Astrocyte (in vitro differentiated cells and primary cell): ENCODE measurements around the gene FST. TPM values are rescaled to one million over a fixed set of nuclear protein-coding genes. Genes with fewer than 3 reads are reported as not detected.

Experiments used
- DNase-seq: peaks from one replicate; pipeline ENCODE4 v3.0.0-alpha.2; 2010; ENCODE audit warnings: low read depth
- FAIRE-seq: peaks from 2 replicates; lab custom pipeline; 2011; peaks lifted over from hg19 to GRCh38; lab: Jason Lieb, UNC
- H2AFZ ChIP-seq: 2 replicates; pipeline ENCODE4 v1.6.0; 2012; ENCODE audit warnings: low read depth, low read length, inconsistent platforms
- H3K27ac ChIP-seq: 2 replicates; pipeline ENCODE4 v1.5.1; 2011; ENCODE audit warnings: low read depth, low read length, inconsistent platforms
- H3K27me3 ChIP-seq: 2 replicates; pipeline ENCODE4 v1.6.0; 2011; ENCODE audit warnings: low read length, inconsistent platforms; ENCODE audit not compliant: insufficient read depth
- H3K36me3 ChIP-seq: 2 replicates; pipeline ENCODE4 v1.5.1; 2011; ENCODE audit warnings: low read length, inconsistent platforms; ENCODE audit not compliant: insufficient read depth
- H3K4me1 ChIP-seq: 2 replicates; pipeline ENCODE4 v1.5.1; 2011; ENCODE audit warnings: low read length, inconsistent platforms; ENCODE audit not compliant: insufficient read depth
- H3K4me2 ChIP-seq: 2 replicates; pipeline ENCODE4 v1.6.0; 2012; ENCODE audit warnings: low read length, inconsistent platforms
- H3K4me3 ChIP-seq: 2 replicates; pipeline ENCODE4 v1.5.1; 2011; ENCODE audit warnings: low read depth, mild to moderate bottlenecking, low read length, inconsistent platforms; ENCODE audit not compliant: insufficient read depth
- H3K79me2 ChIP-seq: 2 replicates; pipeline ENCODE4 v1.6.0; 2012; ENCODE audit warnings: mild to moderate bottlenecking, low read length, inconsistent platforms; ENCODE audit not compliant: insufficient read depth
- H3K9ac ChIP-seq: 2 replicates; pipeline ENCODE4 v1.6.0; 2012; ENCODE audit warnings: mild to moderate bottlenecking, low read length, inconsistent platforms
- H3K9me3 ChIP-seq: 2 replicates; pipeline ENCODE4 v1.5.1; 2012; ENCODE audit warnings: low read depth, mild to moderate bottlenecking, low read length, inconsistent platforms; ENCODE audit not compliant: insufficient read depth
- H4K20me1 ChIP-seq: 2 replicates; pipeline ENCODE4 v1.6.0; 2012; ENCODE audit warnings: low read length, inconsistent platforms; ENCODE audit not compliant: insufficient read depth
- H3K27ac Mint-ChIP-seq: one replicate; pipeline ENCODE4 v1.8.0; 2021; ENCODE audit warnings: mild to moderate bottlenecking, mixed read lengths; ENCODE audit not compliant: unreplicated experiment
- H3K27me3 Mint-ChIP-seq: one replicate; pipeline ENCODE4 v1.8.0; 2021; ENCODE audit warnings: low read depth, mixed read lengths; ENCODE audit not compliant: unreplicated experiment
- H3K36me3 Mint-ChIP-seq: one replicate; pipeline ENCODE4 v1.8.0; 2021; ENCODE audit warnings: low read depth, mixed read lengths; ENCODE audit not compliant: unreplicated experiment
- H3K4me1 Mint-ChIP-seq: one replicate; pipeline ENCODE4 v1.8.0; 2021; ENCODE audit warnings: low read depth, mixed read lengths; ENCODE audit not compliant: unreplicated experiment
- H3K4me3 Mint-ChIP-seq: one replicate; pipeline ENCODE4 v1.8.0; 2021; ENCODE audit warnings: mild to moderate bottlenecking, moderate library complexity, mixed read lengths; ENCODE audit not compliant: unreplicated experiment
- H3K9me3 Mint-ChIP-seq: one replicate; pipeline ENCODE4 v1.8.0; 2021; ENCODE audit warnings: mild to moderate bottlenecking, mixed read lengths; ENCODE audit not compliant: unreplicated experiment
- EZH2 ChIP-seq: IDR thresholded peaks from 2 replicates; pipeline ENCODE4 v1.6.1; 2012; ENCODE audit warnings: mild to moderate bottlenecking, low read length, inconsistent platforms; ENCODE audit not compliant: insufficient read depth
- total RNA-seq: library from RNA; stranded (reverse); gene quantifications from 2 replicates; pipeline ENCODE4 v1.2.1, GENCODE V29; 2021
- TF ChIP-seq, protein P1 (sequence below): IDR thresholded peaks from 2 replicates; pipeline ENCODE4 v1.5.1; 2011; ENCODE audit warnings: low read depth, mild to moderate bottlenecking, inconsistent platforms, low read length, moderate library complexity; ENCODE audit not compliant: insufficient read depth

FST gene
- total RNA-seq, 1 donor from 2014 or later = 57.1 TPM

DNA sequence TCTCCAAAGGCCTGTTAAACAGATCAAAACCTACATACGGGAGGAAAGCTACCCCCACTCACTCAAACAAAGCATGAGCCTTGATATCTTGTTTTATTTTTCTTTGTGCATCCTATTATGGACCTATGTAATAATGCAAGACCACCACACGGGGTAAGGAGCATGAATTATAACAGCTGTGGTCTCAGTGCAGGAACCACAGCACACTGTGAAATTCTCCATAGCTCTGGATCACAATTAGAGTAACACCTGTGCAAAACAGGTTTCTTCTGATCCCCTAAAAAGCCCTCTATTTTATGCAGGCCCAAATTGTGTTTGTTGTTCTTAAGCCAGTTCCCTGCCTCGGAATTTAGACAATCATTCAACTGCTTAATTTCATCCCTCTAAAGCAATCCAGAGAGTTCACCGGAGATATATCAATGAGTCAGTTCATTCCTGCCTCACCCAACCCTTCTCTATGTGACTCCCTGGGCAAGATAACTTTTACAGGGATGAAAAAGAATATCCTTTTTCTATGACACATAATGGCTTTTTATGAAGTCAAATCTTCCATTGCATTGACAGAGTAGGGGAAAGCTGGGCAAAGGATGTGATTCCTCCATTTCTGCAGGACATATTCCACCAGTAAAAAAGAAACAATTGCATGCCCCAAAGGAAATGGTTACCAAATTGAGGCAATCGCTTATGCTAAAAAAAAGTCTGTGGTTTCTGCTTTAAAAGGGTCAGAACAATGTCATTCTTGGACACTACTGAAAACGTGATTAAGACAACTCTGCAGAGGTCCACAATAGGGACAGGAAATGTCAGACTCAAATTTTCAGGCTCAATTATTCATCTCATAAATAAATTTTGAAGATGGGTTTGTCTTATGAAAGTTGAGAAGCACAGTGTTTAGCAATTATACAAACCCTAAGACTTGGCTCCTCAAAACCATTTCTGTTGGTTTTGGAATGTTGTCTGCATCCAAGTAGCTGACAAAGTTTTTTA, 41.6 kb upstream of the FST start:
- H3K27ac ChIP-seq = no peak overlapping the region
- H3K9ac ChIP-seq = no peak overlapping the region
- no peak overlapping the region for H2AFZ ChIP-seq
- H3K79me2 ChIP-seq = no peaks in the 10 kb centered on the region
- H4K20me1 ChIP-seq = no peaks in the 10 kb centered on the region
- Mint-ChIP-seq H3K4me3 (no peak overlapping the region), H3K4me1 (peaks cover 14% of the 10 kb centered on the region), H3K27ac (peak overlapping the region; percentile 8), H3K27me3 (peaks cover 3% of the 10 kb centered on the region), H3K9me3 (no peaks in the 10 kb centered on the region), H3K36me3 (no peaks in the 10 kb centered on the region)
- peaks cover 10% of the 10 kb centered on the region for H3K4me1 ChIP-seq
- no peak for TF ChIP-seq EZH2
- TF ChIP-seq, protein P1, sequence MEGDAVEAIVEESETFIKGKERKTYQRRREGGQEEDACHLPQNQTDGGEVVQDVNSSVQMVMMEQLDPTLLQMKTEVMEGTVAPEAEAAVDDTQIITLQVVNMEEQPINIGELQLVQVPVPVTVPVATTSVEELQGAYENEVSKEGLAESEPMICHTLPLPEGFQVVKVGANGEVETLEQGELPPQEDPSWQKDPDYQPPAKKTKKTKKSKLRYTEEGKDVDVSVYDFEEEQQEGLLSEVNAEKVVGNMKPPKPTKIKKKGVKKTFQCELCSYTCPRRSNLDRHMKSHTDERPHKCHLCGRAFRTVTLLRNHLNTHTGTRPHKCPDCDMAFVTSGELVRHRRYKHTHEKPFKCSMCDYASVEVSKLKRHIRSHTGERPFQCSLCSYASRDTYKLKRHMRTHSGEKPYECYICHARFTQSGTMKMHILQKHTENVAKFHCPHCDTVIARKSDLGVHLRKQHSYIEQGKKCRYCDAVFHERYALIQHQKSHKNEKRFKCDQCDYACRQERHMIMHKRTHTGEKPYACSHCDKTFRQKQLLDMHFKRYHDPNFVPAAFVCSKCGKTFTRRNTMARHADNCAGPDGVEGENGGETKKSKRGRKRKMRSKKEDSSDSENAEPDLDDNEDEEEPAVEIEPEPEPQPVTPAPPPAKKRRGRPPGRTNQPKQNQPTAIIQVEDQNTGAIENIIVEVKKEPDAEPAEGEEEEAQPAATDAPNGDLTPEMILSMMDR = no peak
- no peaks in the 10 kb centered on the region for H3K36me3 ChIP-seq
- peak overlapping the region; percentile 50 for H3K4me2 ChIP-seq
- no peaks in the 10 kb centered on the region for H3K27me3 ChIP-seq
- DNase-seq (peak; percentile 68), FAIRE-seq (peak; percentile 93)
- H3K9me3 ChIP-seq = no peaks in the 10 kb centered on the region
- no peak overlapping the region for H3K4me3 ChIP-seq

DNA sequence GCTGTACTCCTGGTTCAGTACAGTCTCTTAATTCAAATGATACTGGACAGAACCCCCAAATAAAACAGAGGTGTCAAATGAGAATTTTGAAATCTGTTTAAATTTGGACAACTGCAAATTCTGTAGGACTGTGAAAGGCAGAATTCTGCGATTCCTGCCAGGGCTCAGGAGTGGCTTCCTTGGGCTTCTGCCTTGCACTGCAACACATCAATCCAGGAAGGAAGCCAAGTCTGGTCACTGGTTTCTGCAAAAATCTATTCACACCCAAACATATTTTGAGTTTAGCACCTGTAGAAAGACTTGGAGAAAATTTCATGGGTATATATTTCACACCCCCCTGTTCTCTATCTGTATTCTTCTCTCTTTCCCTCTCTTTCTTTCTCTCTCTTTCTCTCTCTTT, 37.5 kb upstream of the FST start:
- Histone ChIP-seq H3K79me2 (no peaks in the 10 kb centered on the region), H3K9ac (no peak overlapping the region), H3K27me3 (no peaks in the 10 kb centered on the region), H2AFZ (no peak overlapping the region), H3K4me3 (no peak overlapping the region), H4K20me1 (no peaks in the 10 kb centered on the region), H3K4me1 (peaks cover 10% of the 10 kb centered on the region), H3K4me2 (no peak overlapping the region), H3K9me3 (no peaks in the 10 kb centered on the region), H3K27ac (no peak overlapping the region), H3K36me3 (no peaks in the 10 kb centered on the region)
- Mint-ChIP-seq H3K27me3 (peaks cover 3% of the 10 kb centered on the region), H3K4me1 (peaks cover 10% of the 10 kb centered on the region), H3K27ac (peak overlapping the region; percentile 47), H3K36me3 (no peaks in the 10 kb centered on the region), H3K4me3 (no peak overlapping the region), H3K9me3 (no peaks in the 10 kb centered on the region)
- no peak for FAIRE-seq
- no peak for TF ChIP-seq EZH2
- TF ChIP-seq, protein P1 = no peak
- no peak for DNase-seq

DNA sequence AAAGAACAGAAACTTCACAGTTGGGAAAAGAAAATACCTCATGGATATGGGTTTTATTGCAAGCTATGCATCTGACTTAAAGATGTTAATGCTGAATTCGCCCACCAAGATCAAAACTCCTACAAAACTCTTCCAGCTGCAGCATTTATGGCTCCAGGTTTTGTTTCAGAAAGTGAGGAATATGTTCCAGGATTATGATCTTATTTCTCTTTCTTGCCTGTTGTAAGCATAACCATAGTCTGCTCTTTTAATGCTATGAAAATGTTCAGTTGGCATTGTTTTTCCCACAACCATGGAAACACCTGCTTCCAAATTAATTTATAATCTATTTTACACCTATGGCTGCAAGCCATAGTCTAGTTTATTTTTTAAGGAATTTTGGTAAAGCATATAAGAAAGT, 34.9 kb upstream of the FST start:
- no peak overlapping the region for H3K27ac ChIP-seq
- Mint-ChIP-seq H3K9me3 (no peaks in the 10 kb centered on the region), H3K4me3 (no peak overlapping the region), H3K27me3 (peaks cover 3% of the 10 kb centered on the region), H3K36me3 (no peaks in the 10 kb centered on the region), H3K27ac (no peak overlapping the region), H3K4me1 (no peaks in the 10 kb centered on the region)
- H3K4me1 ChIP-seq = no peaks in the 10 kb centered on the region
- H4K20me1 ChIP-seq = no peaks in the 10 kb centered on the region
- peak; percentile 9 for FAIRE-seq
- no peak for DNase-seq
- H3K9ac ChIP-seq = no peak overlapping the region
- no peak overlapping the region for H2AFZ ChIP-seq
- H3K9me3 ChIP-seq = no peaks in the 10 kb centered on the region
- no peak overlapping the region for H3K4me3 ChIP-seq
- H3K79me2 ChIP-seq = no peaks in the 10 kb centered on the region
- TF ChIP-seq, protein P1 = no peak
- no peak for TF ChIP-seq EZH2
- H3K36me3 ChIP-seq = no peaks in the 10 kb centered on the region
- H3K4me2 ChIP-seq = no peak overlapping the region
- H3K27me3 ChIP-seq = no peaks in the 10 kb centered on the region
